ENCODE measurements around the gene GRAP. TPM values are rescaled to one million over a fixed set of nuclear protein-coding genes. Genes with fewer than 3 reads are reported as not detected.

Gene GRAP
- total and polyA plus RNA-seq, 9 of the 15 experiments (the other 6 are each of a cell fraction or from before 2014, with no cell fraction given), result 0.07 to 0.41 (median 0.19) TPM; not detected in 5

- TF ChIP-seq CEBPZ (IDR thresholded peaks at IDR 0.05; ENCODE audit: borderline replicate concordance, low read depth, low read length), result no peak
Measured at GRCh38 chr17:18980682-18981334, 65.9 kb downstream of the GRAP start (continued).

GRCh38 chr17:18978655-18979054 is 68.1 kb downstream of the GRAP start:
- Histone ChIP-seq H3K4me1 (replicated peaks in 1 of 2; ENCODE audit: control insufficient read depth in 2 of 2, insufficient read depth in 2 of 2, low read length in 2 of 2) (peaks cover 10 to 43% of the 10 kb centered on the region in 2 experiments; a peak in 4 of 5 replicates), H3K36me3 (ENCODE audit: control insufficient read depth, insufficient read depth, low read length) (peaks cover 32% of the 10 kb centered on the region; the same call in 1 of the 3 replicates), H4K20me1 (replicated peaks; ENCODE audit: control insufficient read depth, insufficient read depth, low read length) (no peaks in the 10 kb centered on the region), H3K79me2 (ENCODE audit: control insufficient read depth, insufficient read depth, low read length) (no peaks in the 10 kb centered on the region), H3K9me1 (ENCODE audit: control insufficient read depth, insufficient read depth, low read length) (no peaks in the 10 kb centered on the region), H2AFZ (ENCODE audit: low read depth, low read length) (no peak overlapping the region), H3K4me2 (ENCODE audit: insufficient read depth, low read length) (no peak overlapping the region), H3K4me3 (no peak overlapping the region), H3K9ac (ENCODE audit: insufficient read depth in 1 of 2, low read depth in 2 of 2, low read length in 2 of 2) (no peak overlapping the region; a peak in 1 of 4 replicates), H3K27me3 (ENCODE audit: control insufficient read depth in 2 of 2, insufficient read depth in 2 of 2, low read length in 2 of 2) (no peaks in the 10 kb centered on the region), H3K9me3 (replicated peaks; ENCODE audit: control insufficient read depth, insufficient read depth, low read depth, low read length) (no peaks in the 10 kb centered on the region), H3K27ac (ENCODE audit: extremely low read depth, low read depth, low read length) (no peak overlapping the region)
- intact Hi-C loops (cut with micrococcal nuclease) (no loop called here), in situ Hi-C loops (cut with MboI) (loop anchor here (5.0 kb wide), 1 partner anchor 39 kb away; no protein-coding TSS in a partner anchor)
- ATAC-seq (no peak), DNase-seq (ENCODE audit: extremely low read depth in 1 of 4, low spot score in 3 of 4) (no peak), FAIRE-seq (no peak)
- no TSS peak for BruUV-seq (replicated peaks)
- no peak for TF ChIP-seq NR1H2 (CRISPR knock-in tag; IDR thresholded peaks at IDR 0.05)
- TF ChIP-seq COPS2 (conservative IDR thresholded peaks at IDR 0.05), result no peak
- no peak for TF ChIP-seq ZBED1 (IDR thresholded peaks at IDR 0.05)
- no peak for TF ChIP-seq BRF1 (IDR thresholded peaks at IDR 0.05; ENCODE audit: borderline replicate concordance, extremely low read depth, insufficient read length)
- ChIA-PET CTCF (ENCODE audit: low intra/inter-chr PET ratio) (no interaction called here), POLR2A (interaction anchor here (0.7 kb wide), 1 partner anchor 48 kb away, joined by 3 read pairs; no protein-coding TSS in a partner anchor)
- WGBS (ENCODE audit: insufficient coverage, low coverage, missing lambda C conversion rate), result 86% methylated on average over 12 of the region's 17 CpGs

Measured in K562 (cell line).